A549 (cell line): ENCODE data around the gene NINL.

Experiments used
- HDAC2 ChIP-seq: fragments of 200-600 bp; sonication (generic); IDR thresholded peaks from 2 replicates; pipeline ENCODE4 v1.6.1; 2016
- JUN ChIP-seq, 2 experiments: fragments of >200 bp; sonication (Bioruptor Twin); formaldehyde crosslinking; IDR thresholded peaks; 2 replicates in 1 of 2; 3 replicates in 1 of 2; pipeline ENCODE4 v1.6.1; 2016 to 2017
- KDM1A ChIP-seq: fragments of 200-600 bp; sonication (generic); IDR thresholded peaks from 2 replicates; pipeline ENCODE4 v1.6.1; 2016; ENCODE audit warnings: low read depth, mild to moderate bottlenecking
- MAZ ChIP-seq: fragments of 150-350 bp; IDR thresholded peaks from 2 replicates; pipeline ENCODE4 v1.6.1; 2014; ENCODE audit warnings: antibody characterized with exemption, low read depth, low read length, borderline replicate concordance
- RARB ChIP-seq: fragments of 250-450 bp; sonication (Bioruptor Pico); IDR thresholded peaks from 2 replicates; pipeline ENCODE4 v1.8.0; 2021; ENCODE audit warnings: mild to moderate bottlenecking, moderate library complexity
- RCOR1 ChIP-seq: fragments of 150-350 bp; IDR thresholded peaks from 2 replicates; pipeline ENCODE4 v1.6.1; 2014; ENCODE audit warnings: antibody characterized with exemption, low read length, low read depth
- SMC3 ChIP-seq: fragments of >200 bp; sonication (Bioruptor Twin); formaldehyde crosslinking; IDR thresholded peaks from 3 replicates; pipeline ENCODE4 v1.6.1; 2018; ENCODE audit warnings: inconsistent platforms
- TF ChIP-seq, protein P1 (sequence below): fragments of >200 bp; sonication (Bioruptor Twin); formaldehyde crosslinking; IDR thresholded peaks from 3 replicates; pipeline ENCODE4 v1.5.1; 2016
- TF ChIP-seq, protein P2 (sequence below): fragments of 450-650 bp; IDR thresholded peaks from 2 replicates; pipeline ENCODE4 v1.6.1; 2014; ENCODE audit warnings: antibody characterized with exemption

GRCh38 chr20:25533920-25534700 lies 51.2 kb downstream of the NINL start:
- no peak for TF ChIP-seq RCOR1
- TF ChIP-seq RARB (CRISPR knock-in tag): no peak
- TF ChIP-seq SMC3: no peak
- TF ChIP-seq, protein P1, sequence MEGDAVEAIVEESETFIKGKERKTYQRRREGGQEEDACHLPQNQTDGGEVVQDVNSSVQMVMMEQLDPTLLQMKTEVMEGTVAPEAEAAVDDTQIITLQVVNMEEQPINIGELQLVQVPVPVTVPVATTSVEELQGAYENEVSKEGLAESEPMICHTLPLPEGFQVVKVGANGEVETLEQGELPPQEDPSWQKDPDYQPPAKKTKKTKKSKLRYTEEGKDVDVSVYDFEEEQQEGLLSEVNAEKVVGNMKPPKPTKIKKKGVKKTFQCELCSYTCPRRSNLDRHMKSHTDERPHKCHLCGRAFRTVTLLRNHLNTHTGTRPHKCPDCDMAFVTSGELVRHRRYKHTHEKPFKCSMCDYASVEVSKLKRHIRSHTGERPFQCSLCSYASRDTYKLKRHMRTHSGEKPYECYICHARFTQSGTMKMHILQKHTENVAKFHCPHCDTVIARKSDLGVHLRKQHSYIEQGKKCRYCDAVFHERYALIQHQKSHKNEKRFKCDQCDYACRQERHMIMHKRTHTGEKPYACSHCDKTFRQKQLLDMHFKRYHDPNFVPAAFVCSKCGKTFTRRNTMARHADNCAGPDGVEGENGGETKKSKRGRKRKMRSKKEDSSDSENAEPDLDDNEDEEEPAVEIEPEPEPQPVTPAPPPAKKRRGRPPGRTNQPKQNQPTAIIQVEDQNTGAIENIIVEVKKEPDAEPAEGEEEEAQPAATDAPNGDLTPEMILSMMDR: no peak
- no peak for TF ChIP-seq MAZ
- TF ChIP-seq, protein P2, sequence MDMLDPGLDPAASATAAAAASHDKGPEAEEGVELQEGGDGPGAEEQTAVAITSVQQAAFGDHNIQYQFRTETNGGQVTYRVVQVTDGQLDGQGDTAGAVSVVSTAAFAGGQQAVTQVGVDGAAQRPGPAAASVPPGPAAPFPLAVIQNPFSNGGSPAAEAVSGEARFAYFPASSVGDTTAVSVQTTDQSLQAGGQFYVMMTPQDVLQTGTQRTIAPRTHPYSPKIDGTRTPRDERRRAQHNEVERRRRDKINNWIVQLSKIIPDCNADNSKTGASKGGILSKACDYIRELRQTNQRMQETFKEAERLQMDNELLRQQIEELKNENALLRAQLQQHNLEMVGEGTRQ: no peak
- no peak for TF ChIP-seq KDM1A
- TF ChIP-seq HDAC2: no peak
- TF ChIP-seq JUN (IDR thresholded peaks at IDR 0.05): no peak
